HCT116 (cell line): ENCODE data around the gene PDP2. TPM values are rescaled to one million over a fixed set of nuclear protein-coding genes. Genes with fewer than 3 reads are reported as not detected.

Experiments
- ATAC-seq: fragments of 200-7000 bp; cut with Tn5 transposase; 2 replicates; pipeline ENCODE4 v1.9.1; 2020; ENCODE audit warnings: mild to moderate bottlenecking, moderate library complexity
- BruUV-seq: library from RNA; stranded (reverse); fragments of 400-500 nt; replicated peaks from 2 replicates; lab custom pipeline; 2021; lab: Mats Ljungman, UMichigan
- CTCF ChIA-PET: fragments of 300-600 bp; sonication (Branson Sonifier 250); formaldehyde crosslinking; loops from one replicate; lab custom pipeline; 2021; ENCODE audit warnings: antibody characterized with exemption; lab: Charles Lee
- POLR2A ChIA-PET: fragments of 300-600, 350-600 bp; sonication (Branson Sonifier 250); formaldehyde crosslinking; loops from one replicate; lab custom pipeline; 2021; ENCODE audit warnings: antibody characterized with exemption; lab: Charles Lee
- RAD21 ChIA-PET, 2 experiments: fragments of 300-600 bp; sonication (Branson Sonifier 250); formaldehyde crosslinking; loops; one replicate each; lab custom pipeline; 2023; ENCODE audit warnings: low total read pairs in 2 of 2; ENCODE audit not compliant: uncharacterized antibody in 2 of 2, unreplicated experiment in 2 of 2, low non-redundant PET in 1 of 2; lab: Charles Lee
- DNase-seq: peaks from one replicate; pipeline ENCODE4 v3.0.0-alpha.2; 2010; ENCODE audit warnings: low read depth, low spot score
- H2AFZ ChIP-seq: fragments of 200-600 bp; shearing (Covaris generic), sonication (generic); 2 replicates; pipeline ENCODE4 v1.6.1; 2017; ENCODE audit warnings: low read depth, mixed run types, mixed read lengths, antibody characterized with exemption, low read length; ENCODE audit not compliant: poor library complexity, severe bottlenecking
- H3K27ac ChIP-seq: 2 replicates; pipeline ENCODE4 v1.5.1; 2012; ENCODE audit warnings: low read depth, low read length
- H3K27me3 ChIP-seq: fragments of 200-600 bp; sonication (generic); 2 replicates; pipeline ENCODE4 v1.6.1; 2016; ENCODE audit warnings: mixed run types, low read length, mixed read lengths; ENCODE audit not compliant: insufficient read depth
- H3K36me3 ChIP-seq, 2 experiments: fragments of 200-500 bp in 1 of 2; fragments of 200-600 bp in 1 of 2; sonication (Bioruptor generic) in 1 of 2; sonication (generic) in 1 of 2; 2 replicates each; pipeline versions ENCODE4 v1.5.1 to v1.6.1; 2014 to 2016; ENCODE audit warnings: low read length in 2 of 2, inconsistent platforms in 1 of 2, mixed read lengths in 1 of 2, mixed run types in 1 of 2; ENCODE audit not compliant: insufficient read depth in 2 of 2, control insufficient read depth in 1 of 2
- H3K4me1 ChIP-seq, 2 experiments: fragments of 200-600 bp in 1 of 2; sonication (generic) in 1 of 2; 2 replicates each; pipeline versions ENCODE4 v1.5.1 to v1.6.1; 2012 to 2017; ENCODE audit warnings: low read length in 2 of 2, inconsistent platforms in 1 of 2, mild to moderate bottlenecking in 1 of 2, mixed read lengths in 1 of 2, mixed run types in 1 of 2, moderate library complexity in 1 of 2; ENCODE audit not compliant: insufficient read depth in 2 of 2, control insufficient read depth in 1 of 2
- H3K4me2 ChIP-seq: fragments of 200-600 bp; sonication (generic); 2 replicates; pipeline ENCODE4 v1.6.1; 2017; ENCODE audit warnings: mixed run types, low read length, mixed read lengths
- H3K4me3 ChIP-seq, 2 experiments: fragments of 200-600 bp in 1 of 2; sonication (generic) in 1 of 2; replicated peaks in 1 of 2; 2 replicates each; pipeline ENCODE4 v1.5.1; 2011 to 2016; ENCODE audit warnings: low read length in 2 of 2, control low read depth in 1 of 2, low read depth in 1 of 2, mild to moderate bottlenecking in 1 of 2, mixed read lengths in 1 of 2, mixed run types in 1 of 2
- H3K79me2 ChIP-seq: fragments of 200-600 bp; sonication (generic); 2 replicates; pipeline ENCODE4 v1.6.1; 2017; ENCODE audit warnings: mild to moderate bottlenecking, mixed run types, low read length, moderate library complexity, mixed read lengths; ENCODE audit not compliant: insufficient read depth
- H3K9ac ChIP-seq: fragments of 200-600 bp; sonication (generic); 2 replicates; pipeline ENCODE4 v1.6.1; 2016; ENCODE audit warnings: low read length, mixed read lengths
- H3K9me2 ChIP-seq: fragments of 200-600 bp; sonication (generic), shearing (Covaris generic); 2 replicates; pipeline ENCODE4 v1.6.1; 2017; ENCODE audit warnings: mixed run types, mild to moderate bottlenecking, moderate library complexity; ENCODE audit not compliant: insufficient read depth
- H3K9me3 ChIP-seq, 2 experiments: fragments of 200-500 bp in 1 of 2; fragments of 200-600 bp in 1 of 2; sonication (Bioruptor generic) in 1 of 2; sonication (generic) in 1 of 2; 2 replicates each; pipeline ENCODE4 v1.6.1; 2014 to 2017; ENCODE audit warnings: low read length in 2 of 2, mixed read lengths in 2 of 2, inconsistent platforms in 1 of 2, low read depth in 1 of 2, mild to moderate bottlenecking in 1 of 2, mixed run types in 1 of 2, moderate library complexity in 1 of 2; ENCODE audit not compliant: control insufficient read depth in 1 of 2, insufficient read depth in 1 of 2
- H4K20me1 ChIP-seq: fragments of 200-600 bp; sonication (generic), shearing (Covaris generic); 2 replicates; pipeline ENCODE4 v1.6.1; 2017; ENCODE audit warnings: mixed run types, mild to moderate bottlenecking, moderate library complexity; ENCODE audit not compliant: insufficient read depth
- CBX3 ChIP-seq: IDR thresholded peaks from 2 replicates; pipeline ENCODE4 v1.6.1; 2012; ENCODE audit warnings: low read depth
- CEBPB ChIP-seq: IDR thresholded peaks from 2 replicates; pipeline ENCODE4 v1.6.1; 2012; ENCODE audit warnings: low read depth
- EGR1 ChIP-seq: IDR thresholded peaks from 2 replicates; pipeline ENCODE4 v1.6.1; 2012; ENCODE audit warnings: low read depth
- ELF1 ChIP-seq: IDR thresholded peaks from 2 replicates; pipeline ENCODE4 v1.6.1; 2012; ENCODE audit warnings: low read depth, borderline replicate concordance
- JUND ChIP-seq: IDR thresholded peaks from 2 replicates; pipeline ENCODE4 v1.6.1; 2012
- MAX ChIP-seq: IDR thresholded peaks from 2 replicates; pipeline ENCODE4 v1.6.1; 2012
- POLR2A ChIP-seq: IDR thresholded peaks from 2 replicates; pipeline ENCODE4 v1.7.0; 2011; ENCODE audit warnings: borderline replicate concordance; ENCODE audit not compliant: insufficient read depth, insufficient read length; ENCODE audit errors: extremely low read depth
- RAD21 ChIP-seq: IDR thresholded peaks from 2 replicates; pipeline ENCODE4 v1.6.1; 2012; ENCODE audit warnings: low read depth, mild to moderate bottlenecking
- REST ChIP-seq: IDR thresholded peaks from 2 replicates; pipeline ENCODE4 v1.6.1; 2012; ENCODE audit warnings: low read depth
- SP1 ChIP-seq: IDR thresholded peaks from 2 replicates; pipeline ENCODE4 v1.6.1; 2012; ENCODE audit warnings: low read depth
- SRF ChIP-seq: IDR thresholded peaks from 2 replicates; pipeline ENCODE4 v1.6.1; 2012; ENCODE audit warnings: low read depth
- YY1 ChIP-seq: IDR thresholded peaks from 2 replicates; pipeline ENCODE4 v1.6.1; 2011; ENCODE audit warnings: low read length, low read depth, moderate library complexity, mild to moderate bottlenecking; ENCODE audit not compliant: insufficient replicate concordance; ENCODE audit errors: extremely low read depth
- intact Hi-C: fragments of 100-400 bp; cut with micrococcal nuclease; formaldehyde crosslinking; loops from 2 replicates; pipeline ENCODE4 v1.10.0; 2022
- total RNA-seq: library from RNA; stranded (reverse); gene quantifications from one replicate; pipeline ENCODE4 v1.2.1, GENCODE V29; 2021; ENCODE audit not compliant: unreplicated experiment
- TF ChIP-seq, protein P1 (sequence below), 3 experiments: fragments of 200-600 bp in 1 of 3; sonication (generic) in 1 of 3; IDR thresholded peaks in 2 of 3; conservative IDR thresholded peaks in 1 of 3; 2 replicates each; pipeline ENCODE4 v1.5.1; 2012 to 2017; ENCODE audit warnings: low read depth in 2 of 3, low read length in 2 of 3, antibody characterized with exemption in 1 of 3, borderline replicate concordance in 1 of 3, control low read depth in 1 of 3, mild to moderate bottlenecking in 1 of 3, mixed read lengths in 1 of 3, mixed run types in 1 of 3, moderate library complexity in 1 of 3; ENCODE audit not compliant: insufficient read depth in 1 of 3

The PDP2 gene
- total RNA-seq, 1 experiment from 2014 or later: 19.9 TPM

DNA sequence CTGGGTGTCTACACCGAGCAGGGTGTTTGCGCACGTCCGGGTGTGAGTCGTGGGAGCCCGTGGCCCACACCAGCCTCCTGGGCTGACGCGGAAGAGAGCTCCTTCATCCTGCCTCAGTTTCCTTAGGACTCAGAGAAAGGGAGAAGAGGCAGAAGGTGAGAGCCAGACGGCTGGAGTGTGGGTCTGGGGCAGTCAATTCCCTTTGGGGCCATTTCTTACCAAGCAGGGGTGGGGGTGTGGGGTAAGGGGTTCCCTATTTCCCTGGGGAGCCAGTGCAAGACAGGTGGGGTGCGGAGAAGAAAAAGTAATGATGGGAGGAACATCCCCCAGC, 35.3 kb upstream of the PDP2 start:
- ChIA-PET RAD21 (no interaction called here), CTCF (interaction anchor here (1.0 to 3.7 kb wide), 2 partner anchors 14 to 24 kb away, joined by 3 to 29 read pairs; partner anchors contain the start of gene NAE1), POLR2A (no interaction called here)
- H3K27me3 ChIP-seq: no peaks in the 10 kb centered on the region
- no TSS peak for BruUV-seq
- intact Hi-C loops: no loop called here
- H3K79me2 ChIP-seq: no peaks in the 10 kb centered on the region
- no peak overlapping the region for H3K4me2 ChIP-seq
- peaks cover 7 to 16% of the 10 kb centered on the region in 2 experiments; a peak in 3 of 4 replicates for H3K4me1 ChIP-seq
- no peak overlapping the region for H2AFZ ChIP-seq
- ATAC-seq (no peak), DNase-seq (no peak)
- H3K27ac ChIP-seq: no peak overlapping the region
- H4K20me1 ChIP-seq: no peaks in the 10 kb centered on the region
- H3K9me2 ChIP-seq: no peaks in the 10 kb centered on the region
- H3K9me3 ChIP-seq: no peaks in the 10 kb centered on the region
- H3K36me3 ChIP-seq: no peaks in the 10 kb centered on the region
- no peak overlapping the region for H3K9ac ChIP-seq
- no peak overlapping the region for H3K4me3 ChIP-seq
- TF ChIP-seq POLR2A (no peak), SRF (no peak), REST (no peak), JUND (no peak), ELF1 (no peak), CBX3 (no peak), EGR1 (no peak), MAX (no peak), RAD21 (no peak), SP1 (no peak), CEBPB (no peak), YY1 (no peak)
- TF ChIP-seq, protein P1, sequence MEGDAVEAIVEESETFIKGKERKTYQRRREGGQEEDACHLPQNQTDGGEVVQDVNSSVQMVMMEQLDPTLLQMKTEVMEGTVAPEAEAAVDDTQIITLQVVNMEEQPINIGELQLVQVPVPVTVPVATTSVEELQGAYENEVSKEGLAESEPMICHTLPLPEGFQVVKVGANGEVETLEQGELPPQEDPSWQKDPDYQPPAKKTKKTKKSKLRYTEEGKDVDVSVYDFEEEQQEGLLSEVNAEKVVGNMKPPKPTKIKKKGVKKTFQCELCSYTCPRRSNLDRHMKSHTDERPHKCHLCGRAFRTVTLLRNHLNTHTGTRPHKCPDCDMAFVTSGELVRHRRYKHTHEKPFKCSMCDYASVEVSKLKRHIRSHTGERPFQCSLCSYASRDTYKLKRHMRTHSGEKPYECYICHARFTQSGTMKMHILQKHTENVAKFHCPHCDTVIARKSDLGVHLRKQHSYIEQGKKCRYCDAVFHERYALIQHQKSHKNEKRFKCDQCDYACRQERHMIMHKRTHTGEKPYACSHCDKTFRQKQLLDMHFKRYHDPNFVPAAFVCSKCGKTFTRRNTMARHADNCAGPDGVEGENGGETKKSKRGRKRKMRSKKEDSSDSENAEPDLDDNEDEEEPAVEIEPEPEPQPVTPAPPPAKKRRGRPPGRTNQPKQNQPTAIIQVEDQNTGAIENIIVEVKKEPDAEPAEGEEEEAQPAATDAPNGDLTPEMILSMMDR (IDR thresholded peaks at IDR 0.05 in 2 of 3, conservative IDR thresholded peaks at IDR 0.05 in 1 of 3; ENCODE audit: borderline replicate concordance in 1 of 3, insufficient read depth in 1 of 3, low read depth in 2 of 3, low read length in 2 of 3): no peak
